ENCODE measurements around the gene ENDOU.
A peak's percentile ranks its signal among the peaks of the same experiment; 100 is the strongest.

ENDOU gene

GRCh38 chr12:47741340-47741703 lies 16.0 kb upstream of the ENDOU start:
- DNase-seq: peak; percentile 82

- no peak for DNase-seq
These were observed 15.5 kb upstream of the ENDOU start for GRCh38 chr12:47740606-47741339.

GRCh38 chr12:47739979-47740378 lies 14.7 kb upstream of the ENDOU start:
- no peak for DNase-seq

- DNase-seq: no peak
These were observed 14.0 kb upstream of the ENDOU start for GRCh38 chr12:47739297-47739696.

- DNase-seq: no peak
These were observed 12.8 kb upstream of the ENDOU start for GRCh38 chr12:47737936-47738594.

GRCh38 chr12:47736877-47737676 lies 11.8 kb upstream of the ENDOU start:
- DNase-seq: no peak

- DNase-seq: no peak
These were observed 10.9 kb upstream of the ENDOU start for GRCh38 chr12:47736216-47736615.

GRCh38 chr12:47735649-47736048 lies 10.4 kb upstream of the ENDOU start:
- no peak for DNase-seq

GRCh38 chr12:47734725-47735480 lies 9.6 kb upstream of the ENDOU start:
- DNase-seq: no peak

GRCh38 chr12:47733142-47733541 lies 7.9 kb upstream of the ENDOU start:
- DNase-seq: no peak

GRCh38 chr12:47732504-47732903 lies 7.2 kb upstream of the ENDOU start:
- no peak for DNase-seq

GRCh38 chr12:47731723-47732122 lies 6.4 kb upstream of the ENDOU start:
- DNase-seq: no peak

- DNase-seq: no peak
These were observed 5.1 kb upstream of the ENDOU start for GRCh38 chr12:47730341-47730744.

GRCh38 chr12:47729233-47729632 lies 3.9 kb upstream of the ENDOU start:
- no peak for DNase-seq

GRCh38 chr12:47725893-47726292 lies 603 bp upstream of the ENDOU start:
- no peak for DNase-seq

- DNase-seq: no peak
These were observed 2.2 kb downstream of the ENDOU start for GRCh38 chr12:47722941-47723631.

GRCh38 chr12:47722136-47722834 lies 3.0 kb downstream of the ENDOU start:
- DNase-seq: no peak

- peak; percentile 44 for DNase-seq
These were observed 3.8 kb downstream of the ENDOU start for GRCh38 chr12:47721431-47721973.

- DNase-seq: no peak
These were observed 6.8 kb downstream of the ENDOU start for GRCh38 chr12:47718531-47718930.

- peak; percentile 73 for DNase-seq
These were observed 7.7 kb downstream of the ENDOU start for GRCh38 chr12:47717443-47718193.

- no peak for DNase-seq
These were observed 8.2 kb downstream of the ENDOU start for GRCh38 chr12:47717046-47717442.

Data from GDM1 (cell line).